PFSK-1 (cell line): ENCODE data around the gene DLX3.

Experiments
- POLR2AphosphoS5 ChIP-seq: IDR thresholded peaks from 2 replicates; pipeline ENCODE4 v1.6.1; 2012; ENCODE audit warnings: low read depth, mild to moderate bottlenecking, control low read depth, low read length, moderate library complexity
- TAF1 ChIP-seq: IDR thresholded peaks from 2 replicates; pipeline ENCODE4 v1.6.1; 2012; ENCODE audit warnings: low read length, control low read depth, borderline replicate concordance; ENCODE audit not compliant: insufficient read depth

GRCh38 chr17:50026046-50026675, 31.1 kb upstream of the DLX3 start:
- TF ChIP-seq TAF1 (no peak), POLR2AphosphoS5 (no peak)
